Right forelimb (tissue), 1 donor: ENCODE measurements around the gene RRP1B.
A peak's percentile ranks its signal among the peaks of the same experiment; 100 is the strongest.
"Not testable (repeated sequence)": the region's sequence is repeated elsewhere in the genome, so short reads cannot be mapped to it uniquely, and the experiment has no call there.

ENCODE experiments used
- DNase-seq: peaks from one replicate; pipeline ENCODE4 v3.0.0-alpha.2; 2018

Gene RRP1B

DNA sequence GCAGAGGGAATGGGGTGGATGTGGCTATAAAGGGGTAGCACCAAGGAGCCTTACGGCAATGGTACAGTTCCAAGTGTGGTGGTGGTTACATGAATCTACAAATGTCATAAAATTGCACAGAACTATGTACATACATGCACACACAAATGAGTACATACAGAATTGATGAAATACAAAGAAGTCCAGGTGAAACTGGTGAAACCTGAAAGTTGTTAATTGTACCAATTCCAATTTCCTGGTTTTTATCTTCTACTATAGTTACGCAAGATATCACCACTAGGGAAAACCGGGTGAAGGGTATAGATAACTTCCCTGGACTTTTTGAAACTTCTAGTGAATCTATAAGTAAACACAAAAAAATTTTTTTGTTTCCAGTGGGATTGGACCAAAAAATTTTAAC lies 19.0 kb upstream of the RRP1B start:
- no peak for DNase-seq

DNA sequence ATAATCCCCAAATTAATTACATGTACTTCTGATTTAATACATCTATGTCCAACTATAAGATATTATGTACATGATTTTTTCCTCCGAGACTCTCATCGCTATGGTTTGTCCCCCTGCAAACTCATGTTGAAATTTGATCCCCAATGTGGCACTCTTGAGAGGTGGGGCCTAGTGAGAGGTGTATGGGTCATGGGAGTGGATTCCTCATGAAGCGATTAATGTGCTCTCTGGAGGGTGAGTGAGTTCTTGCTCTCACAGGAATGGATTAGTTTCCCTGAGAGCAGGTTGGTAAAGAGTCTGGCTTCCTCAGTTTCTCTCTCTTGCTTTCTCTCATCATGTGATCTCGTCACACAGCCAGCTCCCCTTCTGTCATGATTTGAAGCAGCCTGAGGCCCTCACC lies 16.2 kb upstream of the RRP1B start:
- no peak for DNase-seq

DNA sequence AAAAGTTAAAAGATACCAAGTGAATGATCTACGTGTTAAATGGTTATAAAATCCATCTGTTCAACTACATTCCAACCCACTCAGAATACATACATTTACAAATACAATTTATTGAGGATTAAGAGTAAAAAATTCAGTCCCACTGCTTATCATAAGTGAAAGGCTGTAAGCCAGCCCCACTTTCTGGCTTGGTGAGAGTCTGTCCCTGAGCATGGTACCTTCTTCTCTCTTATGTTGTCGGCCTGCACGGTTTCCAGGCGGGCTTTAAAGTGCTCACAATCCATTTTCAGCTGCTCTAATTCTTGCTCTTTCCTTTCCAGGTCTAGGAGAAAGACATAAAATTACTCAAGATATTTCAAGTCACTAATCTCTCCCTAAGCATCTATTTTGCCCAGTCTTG lies 15.3 kb upstream of the RRP1B start:
- DNase-seq, result no peak

DNA sequence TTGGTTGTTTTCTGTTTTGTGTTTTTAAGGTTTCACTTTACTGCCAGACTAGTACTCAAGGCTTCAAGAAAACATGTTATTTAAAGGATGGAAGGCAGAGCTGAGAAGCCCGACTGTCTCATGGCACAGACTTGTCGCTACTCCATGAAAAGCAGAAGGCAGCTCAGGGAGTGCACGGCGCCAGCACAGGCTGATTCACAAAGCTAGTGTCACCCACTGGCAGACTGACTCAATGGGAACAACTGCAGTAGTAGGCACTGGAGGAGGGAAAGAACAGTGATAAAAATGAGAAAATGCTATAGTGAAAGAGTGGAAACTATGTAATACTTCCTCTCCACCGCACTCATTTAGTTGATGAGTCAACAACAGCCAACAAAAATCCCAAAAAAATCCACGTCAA lies 14.8 kb upstream of the RRP1B start:
- DNase-seq, result no peak

DNA sequence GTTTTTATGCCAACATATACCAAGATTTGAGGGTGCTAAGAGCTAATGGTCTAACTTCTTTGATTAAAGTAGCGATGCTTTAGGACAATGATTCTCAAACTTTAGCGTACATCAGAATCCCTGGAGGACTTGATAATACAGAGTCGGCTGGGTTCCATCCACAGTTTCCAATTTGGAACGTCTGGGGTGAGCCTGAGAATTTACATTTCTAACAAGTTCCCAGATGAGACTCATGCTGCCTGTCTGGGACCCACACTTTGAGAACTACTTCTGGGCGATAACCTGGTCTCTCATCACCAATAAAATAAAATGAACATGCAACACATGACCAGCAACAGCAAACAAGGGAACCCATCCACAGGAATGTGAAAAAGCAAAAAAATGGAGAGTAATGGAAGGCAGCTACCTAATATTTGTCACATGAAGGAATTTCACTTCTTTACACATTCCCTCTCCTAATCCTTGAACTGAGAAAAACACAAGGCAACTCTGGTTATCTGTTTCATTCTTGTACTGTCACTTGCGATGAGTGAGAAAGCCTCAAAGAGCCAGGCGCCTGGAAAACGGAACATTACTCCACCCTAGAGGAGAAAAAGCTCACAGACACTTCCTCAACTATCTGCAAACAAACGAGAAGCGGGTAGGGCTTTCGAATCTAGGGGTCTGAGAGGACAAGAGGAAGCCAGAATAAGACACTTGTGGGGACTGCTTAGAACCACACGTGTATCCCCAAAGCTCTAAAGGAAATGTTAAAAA lies 14.0 kb upstream of the RRP1B start:
- DNase-seq, result peak; percentile 64

DNA sequence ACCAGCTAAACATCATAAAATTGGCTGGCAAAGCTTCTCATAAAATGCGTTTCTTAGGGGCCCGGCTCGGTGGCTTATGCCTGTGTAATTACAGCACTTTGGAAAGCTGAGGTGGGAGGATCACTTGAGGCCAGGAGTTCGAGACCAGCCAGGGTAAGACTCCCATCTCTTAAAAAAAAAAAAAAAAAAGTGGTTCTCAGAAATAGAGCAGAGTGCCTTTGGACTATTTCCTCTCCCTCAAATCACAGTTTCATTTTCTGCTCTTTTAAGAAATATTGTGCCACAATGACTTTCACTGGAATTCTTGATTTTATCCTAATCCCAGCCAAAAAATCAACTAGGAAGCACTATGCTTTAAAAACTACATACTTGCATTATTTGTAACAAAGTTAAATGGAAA lies 13.4 kb upstream of the RRP1B start:
- no peak for DNase-seq

DNA sequence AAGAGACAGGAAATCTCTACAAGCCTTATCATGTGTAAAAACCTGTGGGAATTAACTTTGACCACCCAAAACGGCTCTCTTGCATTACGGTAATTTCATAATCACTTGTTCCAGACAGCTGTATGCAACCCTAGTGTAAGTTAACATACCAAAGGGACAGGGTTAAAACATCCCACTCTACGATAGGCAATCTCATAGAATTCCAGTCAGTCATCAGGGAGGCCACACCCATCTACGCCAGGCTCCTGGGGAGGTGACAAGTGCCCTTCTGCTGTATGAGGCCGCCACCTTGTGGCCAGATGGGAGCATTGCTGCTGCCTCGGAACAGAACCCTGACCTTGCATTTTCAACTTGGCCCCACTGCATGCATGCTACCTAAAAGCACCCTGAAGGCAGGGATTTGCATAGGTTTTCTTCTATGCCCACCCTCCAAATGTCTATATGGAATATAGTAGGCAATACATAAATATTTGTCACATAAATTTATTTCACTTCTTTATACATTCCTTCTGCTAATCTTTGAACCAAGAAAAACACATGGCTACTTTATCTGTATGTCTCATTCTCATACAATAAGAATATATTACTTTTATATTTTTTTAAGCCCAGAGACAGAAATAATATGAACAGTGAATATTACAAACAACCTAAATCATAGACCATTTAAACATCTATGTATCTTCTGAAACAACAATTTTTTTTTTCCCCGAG lies 12.7 kb upstream of the RRP1B start:
- DNase-seq, result peak; percentile 92

DNA sequence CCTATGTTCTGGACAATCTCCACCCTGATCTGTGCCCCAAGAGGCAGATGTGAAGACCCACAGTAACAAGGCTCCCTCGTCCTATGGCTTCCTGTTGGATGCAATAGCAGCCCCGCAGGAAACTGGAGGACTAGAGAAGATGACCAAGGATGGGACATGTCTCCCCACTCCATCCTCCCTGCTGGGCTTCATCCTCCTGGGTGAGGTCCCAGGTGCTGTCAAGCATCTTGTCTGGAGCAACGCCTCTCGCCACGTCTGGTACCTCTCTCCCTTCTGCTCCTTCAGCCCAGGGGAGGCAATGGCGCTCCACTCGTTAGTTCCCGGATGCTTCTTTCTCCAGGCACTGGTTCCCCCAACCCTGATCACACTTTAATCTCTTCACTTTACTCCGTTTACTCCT lies 11.2 kb upstream of the RRP1B start:
- no peak for DNase-seq

DNA sequence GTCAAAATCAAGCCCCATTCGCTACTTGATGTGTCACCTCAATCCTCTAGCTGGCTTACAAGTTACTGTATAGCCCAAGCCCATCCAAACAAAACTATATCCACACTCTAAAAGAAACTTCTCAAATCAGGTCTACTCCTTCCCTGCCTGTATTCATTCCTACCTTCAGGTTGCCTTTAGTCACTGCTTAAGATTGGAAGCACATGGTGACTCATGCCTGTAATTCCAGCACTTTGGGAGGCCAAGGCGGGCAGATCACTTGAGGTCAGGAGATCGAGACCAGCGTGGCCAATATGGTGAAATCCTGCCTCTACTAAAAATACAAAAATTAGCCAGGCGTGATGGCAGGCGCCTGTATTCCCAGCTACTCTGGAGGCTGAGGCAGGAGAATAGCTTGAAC lies 7.4 kb upstream of the RRP1B start:
- not testable (repeated sequence) for DNase-seq

DNA sequence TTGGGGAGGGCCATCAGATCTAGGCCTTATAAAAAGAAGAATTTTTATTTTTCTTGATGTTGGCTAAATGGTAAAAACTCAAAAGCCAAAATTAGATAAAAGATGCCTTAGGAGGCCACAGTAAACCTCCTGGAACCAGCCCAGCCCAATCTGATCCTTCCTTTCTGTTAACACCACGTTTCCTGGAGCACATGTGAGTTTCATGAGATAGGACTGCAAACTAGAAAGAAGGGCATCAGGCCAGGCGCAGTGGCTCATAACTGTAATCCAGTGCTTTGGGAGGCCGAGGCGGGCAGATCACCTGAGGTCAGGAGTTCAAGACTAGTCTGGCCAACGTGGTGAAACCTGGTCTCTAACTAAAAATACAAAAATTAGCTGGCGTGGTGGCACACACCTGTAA lies 6.7 kb upstream of the RRP1B start:
- DNase-seq, result no peak

DNA sequence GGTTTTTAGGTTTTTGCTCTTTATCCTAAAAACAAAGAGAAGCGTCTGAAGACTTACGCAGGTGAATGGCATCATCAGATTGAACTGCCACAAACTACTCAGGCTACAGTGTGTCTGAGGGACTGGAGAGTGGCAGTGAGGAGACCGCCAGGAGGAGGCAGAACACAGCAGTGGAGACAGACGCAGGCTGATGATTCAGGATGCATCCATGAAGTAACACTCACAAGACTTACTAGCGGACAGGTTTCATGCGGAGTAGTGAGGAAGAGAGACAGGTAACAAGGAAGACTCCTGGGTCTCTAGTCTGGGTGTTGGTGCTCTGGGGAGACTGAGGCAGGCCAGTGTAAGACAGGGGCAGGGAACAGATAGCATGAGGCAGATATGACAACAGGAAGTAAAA lies 5.7 kb upstream of the RRP1B start:
- DNase-seq, result no peak

DNA sequence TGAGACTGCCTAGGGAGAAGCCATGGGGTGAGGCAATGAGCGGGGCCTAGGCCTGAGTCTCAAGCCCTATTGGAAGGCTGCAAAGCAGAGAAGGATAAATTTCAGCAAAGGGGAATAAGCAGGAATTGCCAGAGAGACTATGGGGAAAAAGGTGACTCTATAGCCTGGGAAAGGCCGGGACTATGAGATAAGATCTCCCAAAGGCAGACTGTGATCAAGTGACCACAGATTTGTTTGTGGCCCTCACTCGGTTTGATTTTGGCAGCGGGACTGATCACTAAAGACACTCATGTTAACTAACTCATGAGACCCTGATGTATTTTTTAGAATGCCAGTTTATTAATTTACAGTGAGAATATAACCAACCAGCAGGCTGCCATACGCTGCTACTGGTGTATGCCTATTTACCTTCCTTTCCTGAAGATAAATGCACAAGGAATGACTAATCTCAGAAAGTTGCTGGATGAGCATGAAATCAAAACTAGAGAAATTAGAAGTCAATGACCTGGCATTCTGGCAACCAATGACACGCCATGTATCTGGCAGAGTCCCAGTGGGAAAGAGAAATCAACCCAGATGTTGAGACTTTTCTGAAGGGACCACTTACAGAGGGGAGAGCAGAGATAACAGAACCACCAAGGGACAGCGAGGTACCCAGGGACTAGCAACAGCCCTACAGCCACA lies 4.4 kb upstream of the RRP1B start:
- no peak for DNase-seq

DNA sequence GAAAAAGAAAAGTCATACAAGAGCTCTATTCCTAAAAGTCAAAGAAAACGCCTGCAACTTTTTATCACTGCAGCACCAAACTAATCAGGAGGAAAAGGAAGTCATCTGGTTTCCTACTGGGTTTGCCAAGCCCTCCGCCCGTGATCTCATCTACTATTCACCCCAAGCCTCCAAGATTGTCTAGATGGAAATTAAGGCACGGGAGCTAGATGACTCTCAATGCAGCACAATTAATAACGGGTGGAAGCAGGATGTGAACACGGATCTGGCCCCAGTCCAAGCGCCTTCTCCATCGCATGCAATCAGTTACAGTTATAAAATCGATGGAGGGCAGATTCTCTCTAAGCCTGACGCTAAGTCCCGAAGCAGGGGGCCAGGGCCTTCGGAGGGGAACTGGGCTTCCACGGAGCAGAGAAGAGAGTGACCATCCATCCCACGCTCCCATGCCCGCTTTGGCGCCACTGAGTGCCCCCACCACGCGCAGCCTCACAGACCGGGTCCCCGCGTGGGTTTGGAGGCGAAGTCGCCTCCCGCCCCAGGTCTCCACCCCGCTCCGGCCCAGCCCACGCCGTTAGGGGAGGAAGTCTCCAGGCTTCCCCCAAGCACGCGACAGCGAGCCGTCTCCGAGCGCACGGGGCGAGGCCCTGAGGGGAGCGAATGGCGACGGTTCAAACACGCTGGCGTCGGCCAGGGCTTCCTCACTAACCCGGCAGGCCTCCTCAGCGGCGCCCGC lies 1.8 kb upstream of the RRP1B start:
- DNase-seq, result no peak

DNA sequence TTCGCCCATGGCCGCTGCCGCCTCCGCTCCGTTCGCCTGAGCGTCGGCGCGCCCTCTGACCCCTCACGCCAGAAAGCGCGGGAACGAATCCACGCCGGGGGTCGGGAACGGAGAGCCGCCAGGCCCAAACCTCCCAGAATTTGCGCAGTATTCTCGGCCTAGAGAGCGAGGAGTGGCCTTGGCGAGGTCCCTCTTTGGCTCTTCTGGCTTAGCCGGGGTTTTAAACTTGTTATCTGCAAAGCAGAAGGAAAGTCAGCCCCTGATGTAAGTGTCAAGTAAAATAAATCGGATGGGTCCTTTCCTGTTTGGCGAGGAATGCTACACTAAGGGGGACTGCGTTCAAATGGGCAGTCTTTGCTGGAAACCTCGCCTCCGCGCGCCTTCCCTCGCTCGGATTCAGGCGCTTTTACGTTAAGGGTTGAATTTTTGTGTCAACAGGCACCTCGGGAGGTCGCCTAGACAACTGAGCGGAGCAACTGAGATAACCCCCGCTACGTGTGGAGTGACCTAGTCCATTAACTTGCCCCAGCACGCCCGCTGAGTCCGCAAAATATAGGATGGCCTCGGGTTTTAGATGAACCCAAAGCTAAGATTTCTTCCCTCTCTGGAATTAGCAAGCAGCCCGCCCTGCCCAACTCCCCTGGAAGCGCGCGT lies 1.1 kb upstream of the RRP1B start:
- no peak for DNase-seq

DNA sequence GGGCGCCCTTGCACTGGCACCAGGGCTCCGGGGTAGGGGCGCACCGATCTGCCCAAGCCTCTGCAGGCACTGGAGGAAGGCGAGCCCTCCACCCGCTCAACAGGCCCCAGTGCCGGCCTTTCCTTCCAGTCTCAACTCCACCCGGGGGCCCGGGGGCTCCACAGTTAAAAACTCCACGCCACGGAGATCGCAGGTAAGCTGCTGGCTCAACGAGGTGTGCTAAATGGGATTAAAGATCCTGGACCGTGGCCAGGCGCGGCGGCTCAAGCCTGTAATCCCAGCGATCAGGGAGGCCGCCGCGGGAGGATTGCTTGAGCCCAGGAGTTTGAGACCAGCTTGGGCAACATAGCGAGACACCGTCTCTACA lies 608 bp upstream of the RRP1B start:
- no peak for DNase-seq

DNA sequence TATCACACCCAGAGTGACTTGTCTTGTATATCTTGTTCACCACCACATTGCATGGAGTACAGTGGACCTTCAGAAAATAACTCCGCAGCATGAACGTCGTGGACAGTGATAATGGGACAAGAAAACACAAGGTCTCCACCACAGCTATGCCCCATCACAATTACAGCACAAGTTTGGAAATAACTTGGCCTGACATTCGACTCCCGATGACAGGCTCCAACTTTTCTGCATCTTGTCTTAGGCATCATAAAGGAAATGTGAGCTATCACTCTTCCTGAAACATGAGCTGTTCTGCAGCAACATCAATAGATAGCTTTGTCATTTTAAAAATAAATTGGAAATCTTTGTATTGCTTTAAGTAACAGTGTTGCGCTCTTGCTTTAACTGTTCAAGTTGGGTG lies 2.9 kb downstream of the RRP1B start:
- DNase-seq, result no peak

DNA sequence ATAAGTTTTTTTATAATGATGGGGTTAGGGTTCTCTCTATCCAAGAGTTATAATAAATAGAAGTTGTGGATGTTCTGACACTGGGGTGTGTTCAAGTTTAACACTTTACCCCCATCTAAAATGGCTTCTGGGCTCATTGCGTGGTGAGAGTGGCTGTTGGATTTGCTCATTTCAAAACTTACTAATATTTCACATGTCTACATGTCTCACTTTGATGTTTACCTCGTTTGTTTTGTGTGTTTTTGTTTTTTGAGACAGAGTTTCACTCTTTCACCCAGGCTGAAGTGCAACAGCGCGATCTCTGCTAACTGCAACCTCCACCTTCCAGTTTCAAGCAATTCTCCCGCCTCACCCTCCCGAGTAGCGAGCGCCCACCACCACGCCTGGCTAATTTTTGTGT lies 3.7 kb downstream of the RRP1B start:
- no peak for DNase-seq

DNA sequence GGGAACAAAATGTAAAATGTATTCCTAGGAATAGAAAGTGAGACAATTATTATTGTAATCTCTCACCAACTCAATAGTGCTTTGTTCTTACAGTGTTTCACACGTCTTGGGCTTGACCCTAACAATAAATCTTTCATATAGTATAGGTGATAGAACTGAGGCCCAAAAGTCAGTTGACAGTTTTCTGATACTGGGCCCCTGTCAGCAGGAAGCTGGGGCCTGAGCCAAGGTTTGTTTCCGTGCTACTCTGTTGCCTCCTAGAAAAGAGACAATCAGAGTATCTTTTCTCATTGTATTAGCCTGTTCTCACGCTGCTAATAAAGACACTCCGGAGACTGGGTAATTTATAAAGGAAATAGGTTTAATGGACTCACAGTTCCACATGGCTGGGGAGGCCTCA lies 5.0 kb downstream of the RRP1B start:
- DNase-seq, result no peak

DNA sequence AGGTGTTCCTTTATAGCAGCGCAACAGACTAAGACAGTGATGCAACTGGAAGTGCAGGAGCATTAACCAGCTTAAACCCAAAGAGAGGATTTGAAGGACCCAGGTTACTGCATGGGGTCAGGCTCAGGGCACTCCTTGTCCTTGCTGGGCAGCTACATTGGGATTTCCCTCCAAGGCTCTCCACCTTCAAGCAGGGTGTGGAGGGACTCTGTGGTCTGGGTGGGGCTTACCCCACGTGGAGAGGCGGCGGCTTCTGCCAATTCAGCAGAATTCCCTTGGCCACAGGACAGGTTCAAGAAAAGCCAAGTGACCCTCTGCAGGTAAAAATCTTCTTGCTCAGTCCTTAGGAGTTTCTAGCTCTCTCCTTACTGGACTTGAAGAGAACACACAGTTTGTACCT lies 6.5 kb downstream of the RRP1B start:
- no peak for DNase-seq

DNA sequence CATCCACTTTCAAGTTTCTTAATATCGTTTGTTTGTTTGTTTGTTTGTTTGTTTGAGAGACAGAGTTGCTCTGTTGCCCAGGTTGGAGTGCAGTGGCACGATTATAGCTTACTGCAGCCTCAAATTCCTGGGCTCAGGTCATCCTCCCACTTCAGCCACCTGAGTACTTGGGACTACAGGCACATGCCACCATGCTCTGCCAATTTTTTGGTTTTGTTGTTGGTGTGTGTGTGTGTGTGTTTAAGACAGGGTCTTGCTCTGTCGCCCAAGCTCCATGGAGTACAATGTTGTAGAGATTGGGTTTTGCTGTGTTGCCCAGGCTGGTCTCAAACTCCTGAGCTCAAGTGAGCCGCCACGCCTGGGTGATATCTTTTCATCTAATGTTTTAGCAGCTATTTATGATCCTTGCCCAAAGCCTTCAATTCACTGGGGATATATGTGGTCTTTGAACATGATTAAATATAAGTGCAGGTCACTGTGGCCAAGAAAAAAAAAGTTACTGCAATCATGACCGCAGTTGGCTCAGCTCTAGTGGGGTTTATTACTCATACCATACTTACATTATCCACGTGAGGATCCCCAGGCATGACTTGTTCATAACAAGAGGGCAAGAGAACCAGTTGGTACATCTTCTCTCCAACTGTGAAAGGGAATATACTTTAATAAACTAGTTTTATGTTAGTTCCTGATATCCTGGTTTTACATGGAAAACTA lies 8.0 kb downstream of the RRP1B start:
- no peak for DNase-seq

DNA sequence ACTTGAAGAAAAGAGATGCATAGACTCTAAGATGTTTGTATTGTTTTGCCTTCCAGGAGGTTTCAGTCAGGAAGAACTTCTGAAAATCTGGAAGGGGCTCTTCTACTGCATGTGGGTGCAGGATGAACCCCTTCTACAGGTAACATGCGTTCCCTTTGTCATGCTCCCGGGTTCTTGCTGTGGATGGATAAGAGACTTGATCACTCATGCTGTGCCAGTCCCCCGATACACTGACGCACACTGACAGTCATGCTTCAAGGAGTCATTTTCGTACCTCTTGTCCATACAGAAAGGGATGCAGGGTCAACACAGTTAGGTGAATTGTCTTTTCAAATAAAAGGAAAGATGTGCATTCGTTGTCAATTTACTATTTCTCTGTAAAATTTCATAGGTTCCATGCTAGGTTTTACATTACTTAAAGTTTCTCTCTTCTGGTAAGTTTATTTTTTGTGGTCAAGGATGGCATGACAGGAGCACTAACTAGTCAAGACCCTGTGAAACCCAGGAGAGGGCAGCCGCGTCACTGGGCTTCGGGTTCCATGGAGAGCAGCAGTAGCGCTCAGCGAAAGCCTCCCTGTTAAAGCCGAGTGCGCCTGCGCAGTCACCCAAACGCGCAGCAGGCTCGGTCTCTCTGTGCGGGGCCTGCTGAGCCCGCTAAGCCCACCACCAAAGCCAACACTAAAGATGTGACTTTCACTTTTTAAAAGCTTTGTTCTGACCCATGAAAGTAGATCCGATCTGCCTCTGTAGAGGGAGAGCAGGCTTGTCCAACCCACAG lies 10.7 kb downstream of the RRP1B start:
- DNase-seq, result no peak

DNA sequence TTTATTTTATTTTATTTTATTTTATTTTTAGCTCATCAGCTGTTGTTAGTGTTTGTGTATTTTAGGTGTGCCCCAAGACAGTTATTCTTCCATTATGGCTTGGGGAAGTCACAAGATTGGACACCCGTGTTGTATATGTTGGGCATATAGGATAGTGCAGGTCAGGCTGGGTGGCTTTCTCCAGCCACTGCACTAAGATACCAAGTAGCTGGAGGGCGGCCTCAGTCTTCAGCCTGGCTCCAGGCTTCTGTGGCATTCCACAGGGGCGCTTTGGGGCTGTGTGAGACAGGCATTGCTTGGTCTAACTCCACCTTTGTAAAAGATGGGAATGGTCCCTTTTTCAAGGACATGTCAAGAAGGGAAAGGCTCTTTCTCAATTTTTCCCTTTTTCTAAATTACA lies 16.5 kb downstream of the RRP1B start:
- no peak for DNase-seq
